ENCODE measurements around the gene TMEM30A.

Gene TMEM30A

DNA sequence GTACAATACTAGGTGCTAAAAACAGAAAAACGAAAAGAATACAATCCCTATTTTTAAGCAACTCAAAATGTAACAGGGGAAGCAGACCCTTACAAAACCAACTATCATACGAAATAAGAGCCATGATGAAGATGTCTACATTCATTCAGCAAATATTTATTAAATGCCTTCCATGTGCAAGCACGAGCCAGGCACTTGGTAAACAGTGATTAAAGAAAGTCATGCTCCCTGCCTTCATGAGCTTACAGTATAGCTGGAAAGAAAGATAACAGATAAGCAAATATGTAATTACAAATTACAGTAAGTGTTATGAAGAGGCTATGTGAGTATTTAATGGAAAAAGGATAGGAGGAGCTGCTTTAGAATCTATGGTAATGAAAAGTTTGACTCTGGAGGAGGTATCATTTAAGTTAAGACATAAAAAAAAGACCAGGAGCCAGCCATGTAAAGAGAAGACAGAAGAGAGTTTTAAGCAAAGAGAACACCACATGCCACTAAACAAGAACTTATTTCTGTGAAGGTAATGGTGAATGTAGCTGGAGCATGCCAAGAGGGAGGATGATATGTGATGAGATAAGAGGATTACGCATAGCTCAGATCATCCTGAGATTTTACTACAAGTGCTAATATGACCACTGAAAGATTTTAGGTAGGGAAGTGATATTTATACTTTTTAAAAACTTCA is 21.7 kb downstream of the TMEM30A start:
- Histone ChIP-seq H3K4me1 (ENCODE audit: insufficient read depth, poor library complexity, severe bottlenecking) (peaks cover 3% of the 10 kb centered on the region), H3K4me3 (ENCODE audit: severe bottlenecking) (no peak overlapping the region), H3K9me3 (ENCODE audit: severe bottlenecking) (no peaks in the 10 kb centered on the region), H3K27ac (ENCODE audit: poor library complexity, severe bottlenecking) (no peak overlapping the region), H3K36me3 (ENCODE audit: low read depth) (peaks cover 71% of the 10 kb centered on the region), H3K27me3 (ENCODE audit: insufficient read depth, poor library complexity, severe bottlenecking) (no peaks in the 10 kb centered on the region)
- TF ChIP-seq, protein P1, sequence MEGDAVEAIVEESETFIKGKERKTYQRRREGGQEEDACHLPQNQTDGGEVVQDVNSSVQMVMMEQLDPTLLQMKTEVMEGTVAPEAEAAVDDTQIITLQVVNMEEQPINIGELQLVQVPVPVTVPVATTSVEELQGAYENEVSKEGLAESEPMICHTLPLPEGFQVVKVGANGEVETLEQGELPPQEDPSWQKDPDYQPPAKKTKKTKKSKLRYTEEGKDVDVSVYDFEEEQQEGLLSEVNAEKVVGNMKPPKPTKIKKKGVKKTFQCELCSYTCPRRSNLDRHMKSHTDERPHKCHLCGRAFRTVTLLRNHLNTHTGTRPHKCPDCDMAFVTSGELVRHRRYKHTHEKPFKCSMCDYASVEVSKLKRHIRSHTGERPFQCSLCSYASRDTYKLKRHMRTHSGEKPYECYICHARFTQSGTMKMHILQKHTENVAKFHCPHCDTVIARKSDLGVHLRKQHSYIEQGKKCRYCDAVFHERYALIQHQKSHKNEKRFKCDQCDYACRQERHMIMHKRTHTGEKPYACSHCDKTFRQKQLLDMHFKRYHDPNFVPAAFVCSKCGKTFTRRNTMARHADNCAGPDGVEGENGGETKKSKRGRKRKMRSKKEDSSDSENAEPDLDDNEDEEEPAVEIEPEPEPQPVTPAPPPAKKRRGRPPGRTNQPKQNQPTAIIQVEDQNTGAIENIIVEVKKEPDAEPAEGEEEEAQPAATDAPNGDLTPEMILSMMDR (IDR thresholded peaks at IDR 0.05; ENCODE audit: poor library complexity, severe bottlenecking) = no peak
- DNase-seq (ENCODE audit: low spot score) (no peak), ATAC-seq (ENCODE audit: low read depth) (no peak)

DNA sequence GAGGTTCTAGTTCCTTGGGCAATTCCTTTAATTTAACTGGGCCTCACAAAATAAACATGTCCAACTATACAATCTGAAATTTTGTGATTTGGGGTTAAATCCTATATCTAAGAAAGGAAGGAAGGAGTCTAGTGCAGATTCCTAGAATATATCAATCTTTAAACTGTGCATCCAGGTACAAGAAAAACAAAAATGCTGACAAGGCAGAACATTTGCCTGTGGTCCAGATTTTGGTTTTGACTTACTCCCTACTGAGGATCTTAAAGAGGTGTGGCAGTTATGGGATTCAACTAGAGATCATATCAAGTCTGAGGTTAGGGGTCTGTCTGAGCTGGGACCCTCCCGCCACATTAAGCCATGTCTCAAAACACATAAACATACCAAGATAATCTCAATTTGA is 23.3 kb downstream of the TMEM30A start:
- Histone ChIP-seq H3K27ac (ENCODE audit: poor library complexity, severe bottlenecking) (no peak overlapping the region), H3K4me1 (ENCODE audit: insufficient read depth, poor library complexity, severe bottlenecking) (no peaks in the 10 kb centered on the region), H3K4me3 (ENCODE audit: severe bottlenecking) (no peak overlapping the region), H3K9me3 (ENCODE audit: severe bottlenecking) (no peaks in the 10 kb centered on the region), H3K36me3 (ENCODE audit: low read depth) (peaks cover 81% of the 10 kb centered on the region), H3K27me3 (ENCODE audit: insufficient read depth, poor library complexity, severe bottlenecking) (no peaks in the 10 kb centered on the region)
- ATAC-seq (ENCODE audit: low read depth) = no peak
- DNase-seq (ENCODE audit: low spot score) = no peak
- TF ChIP-seq, protein P1 (IDR thresholded peaks at IDR 0.05; ENCODE audit: poor library complexity, severe bottlenecking) = no peak

GRCh38 chr6:75257343-75258087 is 27.1 kb downstream of the TMEM30A start:
- H3K27me3 ChIP-seq (ENCODE audit: insufficient read depth, poor library complexity, severe bottlenecking) = no peaks in the 10 kb centered on the region
- TF ChIP-seq, protein P1 (IDR thresholded peaks at IDR 0.05; ENCODE audit: poor library complexity, severe bottlenecking) = no peak
- DNase-seq (ENCODE audit: low spot score) = no peak
- no peak overlapping the region for H3K27ac ChIP-seq (ENCODE audit: poor library complexity, severe bottlenecking)
- no peak for ATAC-seq (ENCODE audit: low read depth)
- no peak overlapping the region for H3K4me3 ChIP-seq (ENCODE audit: severe bottlenecking)
- H3K36me3 ChIP-seq (ENCODE audit: low read depth) = peaks cover 78% of the 10 kb centered on the region
- no peaks in the 10 kb centered on the region for H3K4me1 ChIP-seq (ENCODE audit: insufficient read depth, poor library complexity, severe bottlenecking)
- H3K9me3 ChIP-seq (ENCODE audit: severe bottlenecking) = no peaks in the 10 kb centered on the region

DNA sequence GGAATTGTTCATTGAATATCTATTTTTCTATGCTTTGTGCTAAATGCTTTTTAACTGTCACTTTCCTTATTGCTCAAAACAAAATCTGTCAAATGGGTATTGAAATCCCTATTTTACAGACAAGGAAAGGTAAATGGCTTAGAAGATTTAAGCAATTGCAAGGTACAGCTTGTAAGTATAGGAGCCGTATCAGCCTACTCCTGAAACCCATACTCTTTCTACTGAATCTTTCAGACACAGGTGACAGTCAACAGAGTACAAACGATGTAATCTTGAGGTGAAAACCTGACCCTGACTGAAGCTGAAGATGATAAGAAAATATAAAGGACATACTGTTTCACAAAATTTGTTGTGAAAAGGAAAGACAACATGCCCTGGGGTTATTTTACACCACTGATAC is 34.0 kb downstream of the TMEM30A start:
- Histone ChIP-seq H3K27ac (ENCODE audit: poor library complexity, severe bottlenecking) (no peak overlapping the region), H3K27me3 (ENCODE audit: insufficient read depth, poor library complexity, severe bottlenecking) (no peaks in the 10 kb centered on the region), H3K4me3 (ENCODE audit: severe bottlenecking) (no peak overlapping the region), H3K36me3 (ENCODE audit: low read depth) (peaks cover 20% of the 10 kb centered on the region), H3K4me1 (ENCODE audit: insufficient read depth, poor library complexity, severe bottlenecking) (no peaks in the 10 kb centered on the region), H3K9me3 (ENCODE audit: severe bottlenecking) (no peaks in the 10 kb centered on the region)
- TF ChIP-seq, protein P1 (IDR thresholded peaks at IDR 0.05; ENCODE audit: poor library complexity, severe bottlenecking) = no peak
- DNase-seq (ENCODE audit: low spot score) = no peak
- no peak for ATAC-seq (ENCODE audit: low read depth)

- DNase-seq (ENCODE audit: low spot score) (no peak), ATAC-seq (ENCODE audit: low read depth) (no peak)
- Histone ChIP-seq H3K4me3 (ENCODE audit: severe bottlenecking) (no peak overlapping the region), H3K27ac (ENCODE audit: poor library complexity, severe bottlenecking) (no peak overlapping the region), H3K4me1 (ENCODE audit: insufficient read depth, poor library complexity, severe bottlenecking) (no peaks in the 10 kb centered on the region), H3K36me3 (ENCODE audit: low read depth) (peaks cover 13% of the 10 kb centered on the region), H3K27me3 (ENCODE audit: insufficient read depth, poor library complexity, severe bottlenecking) (no peaks in the 10 kb centered on the region), H3K9me3 (ENCODE audit: severe bottlenecking) (no peaks in the 10 kb centered on the region)
- TF ChIP-seq, protein P1 (IDR thresholded peaks at IDR 0.05; ENCODE audit: poor library complexity, severe bottlenecking) = no peak
Measured at GRCh38 chr6:75249837-75250236, 34.8 kb downstream of the TMEM30A start.

Data from RWPE2 (cell line).